ENCODE measurements around the gene LSM14B. TPM values are rescaled to one million over a fixed set of nuclear protein-coding genes. Genes with fewer than 3 reads are reported as not detected.
A peak's percentile ranks its signal among the peaks of the same experiment; 100 is the strongest.
"Not testable (repeated sequence)": the region's sequence is repeated elsewhere in the genome, so short reads cannot be mapped to it uniquely, and the experiment has no call there.

LSM14B gene
- total and polyA plus RNA-seq, 7 donors, result 26.4 to 67.0 (median 54.2) TPM

DNA sequence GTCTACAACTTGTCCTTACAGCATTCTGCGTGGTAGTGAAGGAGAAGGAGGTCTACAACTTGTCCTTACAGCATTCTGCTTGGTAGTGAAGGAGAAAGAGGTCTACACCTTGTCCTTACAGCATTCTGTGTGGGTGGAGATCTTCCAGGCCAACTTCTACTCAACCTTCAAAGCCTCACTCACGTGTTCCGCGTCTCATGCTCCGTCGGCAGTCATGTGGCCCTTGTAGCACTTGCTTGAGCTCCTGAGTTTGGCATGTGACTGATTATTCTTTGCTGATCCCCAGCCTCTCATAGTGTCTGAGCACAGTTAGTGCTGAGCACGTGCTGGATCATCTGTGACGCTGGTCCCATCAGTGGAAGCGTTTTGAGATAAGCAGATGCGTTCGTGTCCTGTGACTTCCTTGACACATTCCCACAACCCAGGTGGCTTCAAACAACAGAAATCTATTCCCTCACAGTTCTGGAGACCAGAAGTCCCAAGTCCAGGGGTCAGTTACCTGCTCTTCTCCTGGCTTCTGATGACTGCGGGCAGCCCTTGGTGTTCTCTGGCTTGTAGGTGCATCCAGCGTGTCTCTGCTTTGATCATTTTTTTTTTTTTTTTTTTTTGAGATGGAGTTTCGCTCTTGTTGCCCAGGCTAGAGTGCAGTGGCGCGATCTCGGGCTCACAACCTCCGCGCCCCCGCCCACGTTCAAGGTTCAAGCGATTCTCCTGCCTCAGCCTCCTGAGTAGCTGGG lies 23.9 kb downstream of the LSM14B start:
- ATAC-seq (no peak), DNase-seq (no peak)
- Histone ChIP-seq H3K4me3 (no peak overlapping the region), H3K4me1 (peaks cover 30% of the 10 kb centered on the region), H3K27ac (no peak overlapping the region), H3K36me3 (ENCODE audit: insufficient read depth in 1 of 2, low read depth in 1 of 2) (peaks cover 0 to 5% of the 10 kb centered on the region in 2 donors), H3K9me3 (no peaks in the 10 kb centered on the region), H3K27me3 (ENCODE audit: insufficient read depth in 3 of 3, low read length in 2 of 3) (no peaks in the 10 kb centered on the region)
- TF ChIP-seq, protein P1, sequence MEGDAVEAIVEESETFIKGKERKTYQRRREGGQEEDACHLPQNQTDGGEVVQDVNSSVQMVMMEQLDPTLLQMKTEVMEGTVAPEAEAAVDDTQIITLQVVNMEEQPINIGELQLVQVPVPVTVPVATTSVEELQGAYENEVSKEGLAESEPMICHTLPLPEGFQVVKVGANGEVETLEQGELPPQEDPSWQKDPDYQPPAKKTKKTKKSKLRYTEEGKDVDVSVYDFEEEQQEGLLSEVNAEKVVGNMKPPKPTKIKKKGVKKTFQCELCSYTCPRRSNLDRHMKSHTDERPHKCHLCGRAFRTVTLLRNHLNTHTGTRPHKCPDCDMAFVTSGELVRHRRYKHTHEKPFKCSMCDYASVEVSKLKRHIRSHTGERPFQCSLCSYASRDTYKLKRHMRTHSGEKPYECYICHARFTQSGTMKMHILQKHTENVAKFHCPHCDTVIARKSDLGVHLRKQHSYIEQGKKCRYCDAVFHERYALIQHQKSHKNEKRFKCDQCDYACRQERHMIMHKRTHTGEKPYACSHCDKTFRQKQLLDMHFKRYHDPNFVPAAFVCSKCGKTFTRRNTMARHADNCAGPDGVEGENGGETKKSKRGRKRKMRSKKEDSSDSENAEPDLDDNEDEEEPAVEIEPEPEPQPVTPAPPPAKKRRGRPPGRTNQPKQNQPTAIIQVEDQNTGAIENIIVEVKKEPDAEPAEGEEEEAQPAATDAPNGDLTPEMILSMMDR (IDR thresholded peaks at IDR 0.05), result no peak
- intact Hi-C loops (cut with DNase I), result no loop called here
- 93 to 97% (median 96%) methylated on average over 21 to 22 of the region's 22 CpGs for WGBS, 3 donors

DNA sequence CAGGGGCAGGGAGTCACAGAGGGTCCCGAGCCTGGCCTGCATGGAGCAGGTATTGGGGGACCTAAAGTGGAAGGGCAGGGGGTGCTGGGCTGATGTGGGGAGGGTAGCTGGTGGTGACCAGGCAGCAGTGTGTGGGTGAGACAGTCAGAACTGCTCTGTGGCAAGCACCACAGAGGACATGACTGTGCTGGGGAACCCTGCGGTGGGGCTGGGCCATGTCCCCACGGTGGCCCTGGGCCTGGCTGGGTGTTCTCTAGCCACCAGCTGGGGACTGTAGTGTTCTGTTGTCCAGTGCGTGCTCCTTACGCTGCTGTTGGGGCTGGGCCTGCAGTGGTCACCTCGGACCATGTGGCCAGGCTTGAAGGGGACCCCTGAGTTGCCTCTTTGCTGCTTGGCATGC lies 24.9 kb downstream of the LSM14B start:
- WGBS, 3 donors, result 91 to 96% (median 94%) methylated on average over 6 of the region's 6 CpGs
- H3K27me3 ChIP-seq (ENCODE audit: insufficient read depth in 3 of 3, low read length in 2 of 3), result no peaks in the 10 kb centered on the region
- no peak for DNase-seq
- H3K27ac ChIP-seq, result no peak overlapping the region
- TF ChIP-seq, protein P1 (IDR thresholded peaks at IDR 0.05), result no peak
- peaks cover 24% of the 10 kb centered on the region for H3K4me1 ChIP-seq
- no peak for ATAC-seq
- intact Hi-C loops (cut with DNase I), result no loop called here
- no peaks in the 10 kb centered on the region for H3K9me3 ChIP-seq
- H3K4me3 ChIP-seq, result no peak overlapping the region
- no peaks in the 10 kb centered on the region for H3K36me3 ChIP-seq (ENCODE audit: insufficient read depth in 1 of 2, low read depth in 1 of 2)

DNA sequence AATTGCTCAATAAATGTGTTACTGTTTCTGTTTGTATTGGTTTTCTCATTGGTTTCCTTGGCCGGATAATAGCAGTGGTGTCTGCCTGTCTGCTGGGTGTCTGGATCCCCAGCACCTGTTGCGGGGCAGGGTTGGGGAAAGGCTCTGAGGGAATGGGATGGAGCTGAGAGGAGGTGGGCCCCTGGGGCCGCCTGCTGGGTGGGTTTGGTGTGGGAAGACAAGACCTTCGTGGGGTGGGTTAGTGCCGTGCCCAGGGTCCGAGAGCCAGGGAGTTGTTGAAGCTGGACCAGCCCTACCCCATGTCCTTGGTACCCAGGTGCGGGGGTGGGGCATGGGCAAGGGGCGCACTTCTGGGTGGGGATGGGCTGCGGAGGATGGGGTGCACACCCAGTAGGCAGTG lies 25.3 kb downstream of the LSM14B start:
- intact Hi-C loops (cut with DNase I), result no loop called here
- Histone ChIP-seq H3K4me1 (peaks cover 24% of the 10 kb centered on the region), H3K27me3 (ENCODE audit: insufficient read depth in 3 of 3, low read length in 2 of 3) (no peaks in the 10 kb centered on the region), H3K36me3 (ENCODE audit: insufficient read depth in 1 of 2, low read depth in 1 of 2) (no peaks in the 10 kb centered on the region), H3K27ac (no peak overlapping the region), H3K9me3 (no peaks in the 10 kb centered on the region), H3K4me3 (no peak overlapping the region)
- 96% methylated on average over 9 of the region's 9 CpGs for WGBS, 3 donors
- ATAC-seq, result no peak
- TF ChIP-seq, protein P1 (IDR thresholded peaks at IDR 0.05), result no peak
- DNase-seq, result no peak

DNA sequence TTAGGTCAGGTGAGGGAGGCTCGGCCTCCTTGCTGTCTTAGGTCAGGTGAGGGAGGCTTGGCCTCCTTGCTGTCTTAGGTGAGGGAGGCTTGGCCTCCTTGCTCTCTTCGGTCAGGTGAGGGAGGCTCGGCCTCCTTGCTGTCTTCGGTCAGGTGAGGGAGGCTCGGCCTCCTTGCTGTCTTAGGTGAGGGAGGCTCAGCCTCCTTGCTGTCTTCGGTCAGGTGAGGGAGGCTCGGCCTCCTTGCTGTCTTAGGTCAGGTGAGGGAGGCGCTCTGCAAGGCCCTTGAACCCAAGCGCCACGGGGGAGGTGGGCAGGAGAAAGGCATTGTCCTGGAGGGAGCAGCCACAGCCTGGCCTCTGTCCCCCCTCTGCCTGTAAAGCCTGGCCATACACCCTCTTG lies 26.1 kb downstream of the LSM14B start:
- H3K27me3 ChIP-seq (ENCODE audit: insufficient read depth in 3 of 3, low read length in 2 of 3); ATAC-seq; H3K27ac ChIP-seq; intact Hi-C loops (cut with DNase I); DNase-seq; H3K4me3 ChIP-seq; H3K9me3 ChIP-seq; H3K36me3 ChIP-seq (ENCODE audit: insufficient read depth in 1 of 2, low read depth in 1 of 2): not testable (repeated sequence)
- WGBS, 3 donors, result 89 to 97% (median 97%) methylated on average over 10 of the region's 10 CpGs
- peaks cover 24% of the 10 kb centered on the region for H3K4me1 ChIP-seq

DNA sequence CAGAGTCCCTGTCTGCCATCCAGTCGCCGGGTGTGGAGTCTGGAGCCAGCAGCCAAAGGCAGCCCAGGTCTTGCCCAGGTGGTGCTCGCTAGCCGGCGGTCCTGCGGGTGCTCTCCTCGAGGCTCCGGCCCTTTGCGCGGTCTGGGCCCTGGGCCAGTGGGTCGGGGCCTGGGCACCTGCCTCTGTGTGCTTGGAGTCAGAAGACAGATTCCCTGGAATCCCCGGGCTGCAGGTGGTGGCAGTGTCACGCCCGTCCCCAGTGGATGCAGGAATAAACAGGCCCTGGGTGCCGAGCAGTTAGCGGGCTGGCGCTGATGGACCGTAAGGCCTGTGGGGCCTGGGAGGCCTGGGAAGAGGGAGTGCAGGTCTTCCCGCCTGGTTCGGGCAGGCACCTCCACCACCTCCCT lies 26.6 kb downstream of the LSM14B start:
- H3K9me3 ChIP-seq, result no peaks in the 10 kb centered on the region
- peak in 1 of 2 donors; percentile 46 for DNase-seq
- intact Hi-C loops (cut with DNase I), result no loop called here

More for the DNA sequence above, 26.6 kb downstream of the LSM14B start:
- no peak overlapping the region for H3K4me3 ChIP-seq
- H3K36me3 ChIP-seq (ENCODE audit: insufficient read depth in 1 of 2, low read depth in 1 of 2), result no peaks in the 10 kb centered on the region
- 73 to 86% (median 80%) methylated on average over 20 of the region's 20 CpGs for WGBS, 3 donors
- no peaks in the 10 kb centered on the region for H3K27me3 ChIP-seq (ENCODE audit: insufficient read depth in 3 of 3, low read length in 2 of 3)
- no peak for ATAC-seq
- H3K27ac ChIP-seq, result no peak overlapping the region
- TF ChIP-seq, protein P1 (IDR thresholded peaks at IDR 0.05), result no peak
- H3K4me1 ChIP-seq, result peaks cover 24% of the 10 kb centered on the region
